ENCODE results near the gene TKFC.

Gene TKFC

DNA sequence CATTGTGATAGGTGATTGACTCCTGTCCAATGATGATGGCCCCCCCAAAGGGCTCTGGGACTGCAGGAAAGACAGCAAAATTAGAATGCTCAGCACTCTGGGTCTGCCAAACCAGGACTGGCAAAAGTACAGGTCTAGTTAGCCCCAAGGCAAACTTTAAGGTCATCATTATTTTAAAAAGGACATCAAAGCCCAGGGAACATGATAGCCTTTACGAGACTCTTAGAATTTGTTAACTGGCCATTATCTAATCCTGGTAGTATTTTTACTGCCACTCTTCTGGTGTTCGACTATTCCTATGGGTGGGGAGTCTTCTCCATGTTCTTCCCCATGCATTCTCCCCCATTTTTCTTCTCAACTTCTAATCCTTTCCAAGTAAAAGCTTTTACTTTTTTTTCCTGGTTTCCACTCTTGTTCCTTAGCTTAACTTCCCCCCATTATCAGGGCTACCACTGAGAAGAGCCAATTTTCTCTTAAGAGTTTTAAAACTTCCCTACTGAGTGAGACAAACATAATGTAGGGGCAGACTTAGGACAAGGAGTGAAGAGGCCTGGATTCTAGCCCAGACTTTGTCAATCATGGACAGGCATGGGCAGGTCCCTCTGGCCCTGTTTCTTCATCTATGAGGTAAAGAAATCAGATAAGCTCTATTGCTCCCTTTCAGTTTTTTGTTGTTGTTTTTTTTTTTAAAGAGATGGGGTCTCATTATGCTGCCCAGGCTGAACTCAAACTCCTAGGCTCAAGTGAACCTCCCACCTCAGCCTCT lies 7.2 kb upstream of the TKFC start:
- DNase-seq (ENCODE audit: low read depth in 3 of 3), result no peak

- DNase-seq (ENCODE audit: low read depth in 3 of 3), result no peak
Observed at GRCh38 chr11:61327669-61328071, 5.4 kb upstream of the TKFC start.

DNA sequence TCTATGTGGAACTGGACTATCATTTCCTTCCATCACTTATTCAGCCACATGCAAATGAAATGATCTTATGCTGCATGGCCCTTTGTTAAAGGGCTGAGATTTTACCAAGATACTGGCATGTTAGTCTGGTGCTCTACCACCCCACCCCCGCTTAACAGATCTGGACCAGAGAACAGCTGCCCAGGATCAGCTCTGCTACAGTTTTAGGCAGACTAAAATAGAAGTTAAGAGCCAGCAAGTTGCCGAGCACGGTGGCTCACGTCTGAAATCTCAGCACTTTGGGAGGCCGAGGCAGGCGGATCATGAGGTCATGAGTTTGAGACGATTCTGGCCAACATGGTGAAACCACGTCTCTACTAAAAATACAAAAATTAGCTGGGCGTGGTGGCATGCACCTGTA lies 4.7 kb upstream of the TKFC start:
- DNase-seq (ENCODE audit: low read depth in 3 of 3), result no peak

DNA sequence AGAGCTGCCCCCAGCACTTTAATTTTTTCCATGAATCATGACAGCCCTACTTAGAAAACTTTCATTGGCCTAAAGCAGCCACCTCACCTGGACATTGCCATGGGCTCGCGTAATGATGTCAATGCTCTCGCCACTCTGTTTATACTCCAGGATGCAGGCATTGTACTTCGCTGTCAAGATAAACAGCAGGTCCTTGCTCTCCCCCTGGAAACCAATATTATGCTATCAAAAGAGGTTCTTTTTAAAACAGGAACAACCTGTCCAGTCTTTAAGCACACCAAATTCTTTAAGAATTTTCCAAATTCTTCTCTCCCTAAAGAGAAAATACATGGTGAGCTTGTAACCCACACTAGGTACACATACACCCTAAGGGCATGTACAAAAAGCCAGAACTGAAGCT lies 3.2 kb upstream of the TKFC start:
- DNase-seq (ENCODE audit: low read depth in 3 of 3), result no peak

- DNase-seq (ENCODE audit: low read depth in 3 of 3), result no peak
Observed at GRCh38 chr11:61331651-61332050, 1.4 kb upstream of the TKFC start.

DNA sequence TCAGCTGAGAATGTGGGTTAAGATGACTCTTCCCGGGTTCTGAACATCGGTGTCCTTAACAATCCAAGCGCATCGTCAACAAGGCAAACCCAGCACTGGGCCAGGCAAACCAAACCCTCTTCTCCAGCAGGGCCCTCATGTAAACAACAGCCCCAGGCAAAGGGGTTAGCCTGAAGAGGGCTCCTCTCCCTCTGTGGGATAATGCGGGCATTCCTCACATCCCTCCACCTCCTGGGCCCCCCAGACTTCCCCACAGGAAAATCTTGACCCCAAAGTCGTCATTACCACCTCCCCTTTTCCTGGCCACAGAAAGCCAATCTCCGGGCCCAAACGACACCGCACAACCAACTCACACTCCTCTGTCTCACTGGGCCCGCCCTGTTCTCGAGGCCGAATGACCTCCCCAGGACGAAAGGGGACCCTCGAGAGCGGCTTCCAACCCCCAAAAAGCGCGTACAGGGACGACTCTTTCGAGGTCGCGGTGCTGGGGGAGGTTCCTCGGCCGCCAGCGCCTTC lies 689 bp upstream of the TKFC start:
- no peak for DNase-seq (ENCODE audit: low read depth in 3 of 3)

DNA sequence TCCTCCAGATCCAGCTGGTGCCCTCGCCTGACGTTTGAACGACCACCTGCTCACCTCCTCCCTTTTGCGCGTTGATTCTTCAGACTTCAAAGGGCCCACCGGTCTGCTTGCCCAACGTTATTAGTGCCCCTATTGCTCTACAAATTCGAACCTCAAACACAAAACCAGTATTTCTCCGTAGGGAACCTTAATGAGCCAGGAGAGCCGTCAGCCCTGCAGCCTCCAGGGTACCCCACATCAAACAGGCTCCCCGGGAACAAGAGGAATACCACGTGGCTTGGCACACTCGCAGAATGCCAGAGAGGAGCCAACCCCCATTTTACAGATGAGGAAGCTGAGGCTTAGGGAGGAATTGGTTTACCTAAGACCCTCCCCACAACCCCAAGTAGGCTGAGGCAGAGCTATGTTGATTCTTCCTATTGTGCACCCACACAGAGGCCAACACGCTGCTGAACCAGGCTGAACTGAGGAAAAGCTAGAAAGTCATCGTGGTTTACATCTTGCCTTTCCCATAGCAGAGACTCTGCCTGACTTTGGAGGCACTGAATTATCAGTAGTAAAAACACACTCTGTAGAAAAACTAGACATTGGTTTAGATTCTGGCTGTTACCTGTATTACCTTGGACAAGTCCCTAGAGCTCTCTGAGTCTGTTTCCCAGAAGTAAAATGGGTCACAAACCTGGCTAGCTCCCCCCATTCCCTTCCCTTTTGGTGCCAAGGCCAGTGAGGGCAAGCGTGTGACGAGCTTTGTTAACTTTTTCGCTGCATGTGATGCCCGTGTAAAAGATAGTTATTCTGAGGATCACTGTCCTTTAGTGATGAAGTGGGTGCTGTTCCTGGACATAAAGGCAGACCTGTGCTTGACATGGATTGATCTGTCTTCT lies 764 bp downstream of the TKFC start:
- DNase-seq (ENCODE audit: low read depth in 3 of 3), result no peak

- no peak for DNase-seq (ENCODE audit: low read depth in 3 of 3)
Observed at GRCh38 chr11:61334434-61335354, 1.7 kb downstream of the TKFC start.

- no peak for DNase-seq (ENCODE audit: low read depth in 3 of 3)
Observed at GRCh38 chr11:61335355-61335710, 2.3 kb downstream of the TKFC start.

DNA sequence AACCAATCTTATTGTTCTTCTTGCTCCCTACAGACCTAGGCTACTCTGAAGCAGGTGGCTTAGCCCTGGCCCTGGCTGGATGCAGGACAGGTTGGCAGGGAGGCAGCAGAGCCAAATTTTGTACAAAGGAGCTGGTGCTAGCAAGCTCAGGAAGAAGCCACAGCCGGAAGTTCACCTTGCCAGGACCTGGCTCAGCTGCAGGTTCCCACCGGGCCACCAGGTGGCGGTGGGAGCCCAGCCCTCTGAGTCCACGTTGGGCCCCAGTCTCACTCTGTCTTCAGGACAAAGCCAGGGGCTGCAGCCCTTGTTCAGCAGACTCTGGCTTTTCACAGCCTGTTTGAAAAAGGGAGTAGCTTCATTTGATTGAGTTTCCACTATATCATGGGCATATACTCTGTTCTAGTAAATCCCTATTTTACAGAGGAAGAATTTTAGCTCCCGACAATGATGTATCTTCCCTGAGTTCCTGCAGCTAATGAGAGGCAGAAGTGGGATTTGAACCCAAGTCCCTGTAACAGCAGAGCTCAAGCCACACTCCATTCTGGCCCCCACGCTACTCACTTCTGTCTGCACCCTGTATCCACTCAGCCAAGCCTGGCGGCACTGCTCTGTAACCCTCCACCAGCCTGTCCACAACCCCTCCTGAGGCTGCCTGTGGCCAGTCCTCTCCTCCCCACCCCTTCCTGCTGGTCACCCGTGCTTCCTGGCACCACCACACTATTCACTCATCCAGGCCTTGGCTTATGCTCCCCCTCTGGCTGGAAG lies 3.3 kb downstream of the TKFC start:
- DNase-seq (ENCODE audit: low read depth in 3 of 3), result peak; percentile 59 to 68 (median 63)

- no peak for DNase-seq (ENCODE audit: low read depth in 3 of 3)
Observed at GRCh38 chr11:61337706-61338470, 4.9 kb downstream of the TKFC start.

DNA sequence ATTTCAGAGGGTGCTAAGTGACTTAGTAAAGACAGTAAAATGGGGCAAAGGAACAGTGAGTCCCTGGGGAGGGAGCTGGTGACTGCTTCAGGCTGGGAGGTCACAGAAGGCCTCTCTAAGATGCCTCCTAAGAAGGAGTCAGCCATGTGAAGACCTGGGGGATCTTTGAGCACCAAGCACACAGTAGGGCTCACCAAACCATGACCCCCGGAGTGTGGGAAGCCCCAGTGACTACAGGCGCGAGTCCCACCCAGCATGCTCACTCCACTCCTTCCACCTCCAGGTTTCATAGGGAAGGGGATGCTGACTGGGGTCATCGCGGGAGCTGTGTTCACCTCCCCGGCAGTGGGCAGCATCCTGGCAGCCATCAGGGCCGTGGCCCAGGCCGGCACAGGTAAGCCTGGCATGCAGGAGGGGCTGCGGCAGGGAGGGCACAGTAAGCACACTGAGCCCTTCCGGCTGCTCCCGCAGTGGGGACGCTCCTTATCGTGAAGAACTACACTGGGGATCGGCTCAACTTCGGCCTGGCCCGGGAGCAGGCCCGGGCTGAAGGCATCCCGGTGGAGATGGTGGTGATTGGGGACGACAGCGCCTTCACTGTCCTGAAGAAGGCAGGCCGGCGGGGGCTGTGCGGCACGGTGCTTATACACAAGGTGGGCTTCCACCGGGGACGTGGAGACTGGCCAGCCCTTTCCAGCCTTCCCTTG lies 5.9 kb downstream of the TKFC start:
- no peak for DNase-seq (ENCODE audit: low read depth in 3 of 3)

DNA sequence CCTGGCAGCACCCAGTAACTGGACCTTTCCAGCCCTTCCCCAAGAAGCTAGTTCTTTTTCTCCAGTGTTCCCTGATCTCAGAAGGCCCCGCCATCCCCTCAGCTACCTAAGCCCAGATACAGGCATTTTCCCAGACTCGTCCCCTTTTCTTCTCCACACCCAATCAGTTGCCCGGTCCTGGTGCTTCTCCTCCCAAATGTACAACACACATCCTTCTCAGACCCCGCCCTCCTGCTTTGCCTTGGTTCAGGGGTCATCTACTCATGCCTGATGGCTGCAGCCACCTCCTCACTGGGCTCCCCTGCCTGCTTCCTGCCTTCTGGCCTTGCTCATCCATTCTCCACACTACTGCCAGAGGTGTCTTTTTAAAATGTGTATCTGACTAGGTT lies 6.5 kb downstream of the TKFC start:
- DNase-seq (ENCODE audit: low read depth in 3 of 3), result no peak

DNA sequence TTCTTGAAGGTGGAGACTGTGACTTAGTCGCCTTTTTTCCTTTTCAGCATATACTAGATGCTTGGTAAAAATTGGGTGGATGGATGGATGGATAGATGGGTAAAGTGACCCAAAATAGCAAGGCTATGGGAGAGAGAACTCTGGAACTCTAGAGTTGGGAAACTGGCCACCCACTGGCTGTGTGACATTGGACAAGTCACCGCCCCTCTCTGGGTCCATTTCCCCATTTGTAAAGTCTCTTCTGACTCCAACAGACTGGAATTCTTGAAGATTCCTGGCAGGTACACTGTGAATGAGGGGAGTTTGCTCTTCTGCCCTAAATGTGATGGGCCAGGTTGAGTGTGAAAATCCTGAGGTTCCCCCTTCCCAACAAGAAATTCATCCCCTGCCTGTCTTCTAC lies 8.0 kb downstream of the TKFC start:
- DNase-seq (ENCODE audit: low read depth in 3 of 3), result no peak

GRCh38 chr11:61341706-61342105 lies 8.7 kb downstream of the TKFC start:
- no peak for DNase-seq (ENCODE audit: low read depth in 3 of 3)

GRCh38 chr11:61342207-61342803 lies 9.3 kb downstream of the TKFC start:
- no peak for DNase-seq (ENCODE audit: low read depth in 3 of 3)

- DNase-seq (ENCODE audit: low read depth in 3 of 3), result no peak
Observed at GRCh38 chr11:61343792-61344745, 11.0 kb downstream of the TKFC start.

DNA sequence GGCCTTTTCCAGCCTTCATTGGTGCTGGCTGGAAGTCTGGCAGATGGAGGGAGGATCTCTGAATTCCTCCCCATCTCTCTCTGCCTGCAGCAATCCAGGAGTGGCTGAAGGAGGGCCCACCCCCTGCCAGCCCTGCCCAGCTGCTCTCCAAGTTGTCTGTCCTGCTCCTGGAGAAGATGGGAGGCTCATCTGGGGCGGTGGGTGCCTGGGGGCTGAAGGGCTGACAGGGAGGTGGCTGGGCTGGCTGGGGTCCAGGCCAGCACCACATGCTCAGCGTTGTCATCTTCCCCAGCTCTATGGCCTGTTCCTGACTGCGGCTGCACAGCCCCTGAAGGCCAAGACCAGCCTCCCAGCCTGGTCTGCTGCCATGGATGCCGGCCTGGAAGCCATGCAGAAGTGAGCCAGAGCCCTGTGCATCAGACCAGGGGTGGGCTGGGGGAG lies 12.2 kb downstream of the TKFC start:
- DNase-seq (ENCODE audit: low read depth in 3 of 3), result no peak
